Bronchus fibroblast of lung (primary cell): ENCODE results near the gene BSG. TPM values are rescaled to one million over a fixed set of nuclear protein-coding genes. Genes with fewer than 3 reads are reported as not detected.

Experiments
- total RNA-seq: library from RNA; depleted of rRNA; stranded (reverse); fragments of >200 nt; gene quantifications from 2 replicates; pipeline ENCODE4 v1.2.3, GENCODE V29; 2015

BSG gene
- 569 and 576 TPM in 2 replicates for total RNA-seq

GRCh38 chr19:572140-572742 lies at the start of gene BSG:
BSG (plus strand) TSS chr19:572596; CDS start chr19:572635, 39 bp downstream.

DNA sequence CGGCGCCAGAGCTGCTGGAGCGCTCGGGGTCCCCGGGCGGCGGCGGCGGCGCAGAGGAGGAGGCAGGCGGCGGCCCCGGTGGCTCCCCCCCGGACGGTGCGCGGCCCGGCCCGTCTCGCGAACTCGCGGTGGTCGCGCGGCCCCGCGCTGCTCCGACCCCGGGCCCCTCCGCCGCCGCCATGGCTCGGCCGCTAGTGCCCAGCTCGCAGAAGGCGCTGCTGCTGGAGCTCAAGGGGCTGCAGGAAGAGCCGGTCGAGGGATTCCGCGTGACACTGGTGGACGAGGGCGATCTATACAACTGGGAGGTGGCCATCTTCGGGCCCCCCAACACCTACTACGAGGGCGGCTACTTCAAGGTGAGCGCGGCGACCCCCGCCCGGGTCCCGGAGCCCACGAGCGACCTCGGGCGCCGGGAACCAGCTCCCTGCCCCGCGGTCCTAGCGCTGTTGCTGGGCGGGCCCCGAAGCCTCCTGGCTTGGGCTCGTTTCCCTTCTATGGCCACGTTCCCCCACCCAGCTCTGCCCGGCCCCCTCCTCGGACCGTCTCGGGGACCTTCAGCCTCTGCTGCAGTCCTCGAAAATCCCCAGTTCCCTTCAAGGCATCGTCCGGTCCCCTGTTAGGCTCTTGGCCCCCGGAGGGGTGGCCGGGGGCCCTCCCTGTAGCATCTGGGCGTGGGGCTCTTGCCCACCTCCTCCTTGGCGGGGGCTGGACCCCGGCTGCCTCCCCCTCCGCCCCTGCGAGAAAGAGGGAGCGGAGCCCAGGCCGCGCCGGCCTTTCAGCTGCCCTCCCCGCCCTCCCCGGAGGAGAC lies 40.4 kb upstream of the BSG start, which contains the start of gene CDC34:
Gene CDC34 (plus strand): TSS at position 8 of the 808 bp plus-strand sequence. CDS start 172 bp downstream, at position 180.

DNA sequence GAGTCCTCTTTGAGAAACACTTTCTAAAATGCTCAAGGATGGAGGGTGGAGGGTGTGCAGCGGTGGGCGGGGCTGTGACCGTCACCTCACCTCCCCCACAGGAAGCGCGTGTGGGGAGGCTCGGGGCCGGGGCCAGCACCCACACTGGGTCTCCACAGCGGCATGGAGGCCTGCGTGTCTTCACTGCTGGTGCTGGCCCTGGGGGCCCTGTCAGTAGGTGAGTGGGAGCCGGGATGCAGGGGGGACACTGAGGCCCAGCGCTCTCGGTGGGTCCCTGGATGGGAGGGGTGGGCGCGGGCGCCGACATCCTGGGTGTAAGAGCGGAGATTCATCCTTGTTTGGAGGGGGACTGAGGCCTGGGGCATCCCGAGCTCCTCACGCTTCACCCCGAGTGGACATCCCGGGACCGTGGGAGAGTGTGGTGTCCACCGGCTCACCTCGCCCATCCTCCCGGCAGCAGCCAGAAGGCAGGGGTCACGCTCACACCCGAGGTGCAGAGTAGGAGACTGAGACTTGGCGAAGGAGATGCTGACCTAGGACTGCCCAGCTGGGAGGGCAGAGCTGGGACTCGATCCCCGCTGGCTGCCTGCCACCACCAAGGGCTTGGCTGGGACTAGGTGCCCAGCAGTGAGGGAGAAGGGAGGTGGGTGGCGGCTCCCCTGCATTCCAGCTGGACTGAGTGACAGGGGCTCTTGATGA lies 28.3 kb upstream of the BSG start, which contains the start of gene GZMM:
Gene GZMM (plus strand): TSS at position 144 of the 699 bp plus-strand sequence. CDS start 19 bp downstream, at position 163.

GRCh38 chr19:589693-590395 lies 17.4 kb downstream of the BSG start, which contains the start of gene HCN2:
HCN2 (plus strand) TSS chr19:589881; CDS start chr19:589946, 65 bp downstream.

Other genes starting within 250 kb of the BSG start
- gene MIER2, start 227.8 kb upstream of the BSG start, total RNA-seq = 14.4 and 20.2 TPM in 2 replicates
- 0.15 TPM in 1 of 2 replicates, not detected in the other for gene C2CD4C, start 163.4 kb upstream of the BSG start, total RNA-seq
- 0.30 and 0.34 TPM in 2 replicates for gene SHC2, start 111.6 kb upstream of the BSG start, total RNA-seq
- 0.50 TPM in 1 of 2 replicates, not detected in the other for gene MADCAM1, start 76.1 kb upstream of the BSG start, total RNA-seq
- gene TPGS1, start 65.1 kb upstream of the BSG start, total RNA-seq = 32.8 and 33.3 TPM in 2 replicates
- 65.4 and 72.6 TPM in 2 replicates for gene CDC34, start 40.8 kb upstream of the BSG start, total RNA-seq
- gene GZMM, start 28.5 kb upstream of the BSG start, total RNA-seq = 0.30 TPM in 1 of 2 replicates, not detected in the other
- 0.17 and 0.30 TPM in 2 replicates for gene HCN2, start 17.3 kb downstream of the BSG start, total RNA-seq
- 25.6 and 28.4 TPM in 2 replicates for gene POLRMT, start 60.9 kb downstream of the BSG start, total RNA-seq
- 0.30 and 0.34 TPM in 2 replicates for gene FGF22, start 67.3 kb downstream of the BSG start, total RNA-seq
- gene RNF126, start 90.6 kb downstream of the BSG start, total RNA-seq = 55.8 and 63.0 TPM in 2 replicates
- 81.8 and 89.3 TPM in 2 replicates for gene FSTL3, start 103.8 kb downstream of the BSG start, total RNA-seq
- not detected in 2 replicates for gene PRSS57, start 122.9 kb downstream of the BSG start, total RNA-seq
- 9.2 and 10.1 TPM in 2 replicates for gene PALM, start 136.3 kb downstream of the BSG start, total RNA-seq
- under 0.01 TPM in 1 of 2 replicates, not detected in the other for gene MISP, start 178.5 kb downstream of the BSG start, total RNA-seq
- gene PTBP1, start 224.9 kb downstream of the BSG start, total RNA-seq = 229 and 250 TPM in 2 replicates
- gene PLPPR3, start 249.4 kb downstream of the BSG start, total RNA-seq = 3.4 and 4.7 TPM in 2 replicates